Spleen (tissue), 7 donors: Measurements from ENCODE around the gene SMIM21.

Experiments
- POLR2A ChIP-seq, 3 donors: fragments of 450-650 bp; IDR thresholded peaks; one replicate each; pipeline ENCODE4 v1.5.1; 2017; ENCODE audit warnings: antibody characterized with exemption in 3 of 3, mild to moderate bottlenecking in 1 of 3
- POLR2AphosphoS5 ChIP-seq, 3 donors: sonication (generic); formaldehyde crosslinking; IDR thresholded peaks; one replicate each; pipeline ENCODE4 v1.5.1; 2017; ENCODE audit warnings: antibody characterized with exemption in 3 of 3
- TF ChIP-seq, protein P1 (sequence below), 11 experiments: fragments of 200-600 bp in 7 of 11; fragments of 450-650 bp in 4 of 11; sonication (generic) in 4 of 11; IDR thresholded peaks in 8 of 11; conservative IDR thresholded peaks in 3 of 11; 1 replicate in 7 of 11; 2 replicates in 4 of 11; pipeline versions ENCODE4 v1.4.0 to v1.8.0; 2016 to 2021; ENCODE audit warnings: antibody characterized with exemption in 11 of 11, inconsistent platforms in 4 of 11, mild to moderate bottlenecking in 1 of 11
- donor health status: DM: no; HTN: no; CAD: no; lungs with moderate emphysema.
- donor health status: DM: no; HTN: no; CAD: no.
- donor health status: DM: no; HTN: no; CAD: no.

- TF ChIP-seq, protein P1, sequence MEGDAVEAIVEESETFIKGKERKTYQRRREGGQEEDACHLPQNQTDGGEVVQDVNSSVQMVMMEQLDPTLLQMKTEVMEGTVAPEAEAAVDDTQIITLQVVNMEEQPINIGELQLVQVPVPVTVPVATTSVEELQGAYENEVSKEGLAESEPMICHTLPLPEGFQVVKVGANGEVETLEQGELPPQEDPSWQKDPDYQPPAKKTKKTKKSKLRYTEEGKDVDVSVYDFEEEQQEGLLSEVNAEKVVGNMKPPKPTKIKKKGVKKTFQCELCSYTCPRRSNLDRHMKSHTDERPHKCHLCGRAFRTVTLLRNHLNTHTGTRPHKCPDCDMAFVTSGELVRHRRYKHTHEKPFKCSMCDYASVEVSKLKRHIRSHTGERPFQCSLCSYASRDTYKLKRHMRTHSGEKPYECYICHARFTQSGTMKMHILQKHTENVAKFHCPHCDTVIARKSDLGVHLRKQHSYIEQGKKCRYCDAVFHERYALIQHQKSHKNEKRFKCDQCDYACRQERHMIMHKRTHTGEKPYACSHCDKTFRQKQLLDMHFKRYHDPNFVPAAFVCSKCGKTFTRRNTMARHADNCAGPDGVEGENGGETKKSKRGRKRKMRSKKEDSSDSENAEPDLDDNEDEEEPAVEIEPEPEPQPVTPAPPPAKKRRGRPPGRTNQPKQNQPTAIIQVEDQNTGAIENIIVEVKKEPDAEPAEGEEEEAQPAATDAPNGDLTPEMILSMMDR (IDR thresholded peaks at IDR 0.05 in 8 of 11, conservative IDR thresholded peaks at IDR 0.05 in 3 of 11): no peak
- TF ChIP-seq POLR2AphosphoS5 (IDR thresholded peaks at IDR 0.05): no peak
- TF ChIP-seq POLR2A (IDR thresholded peaks at IDR 0.05): no peak
Measured at GRCh38 chr18:75410611-75411010, 16.9 kb downstream of the SMIM21 start.
